BJ (cell line): ENCODE measurements around the gene SIVA1. TPM values are rescaled to one million over a fixed set of nuclear protein-coding genes. Genes with fewer than 3 reads are reported as not detected.

ENCODE experiments used
- CTCF ChIA-PET: fragments of 350-600 bp; formaldehyde crosslinking; extraction: SDS; loops from one replicate; lab custom pipeline; 2021; ENCODE audit warnings: antibody characterized with exemption, inconsistent platforms; lab: Yijun Ruan, JAX
- POLR2A ChIA-PET: fragments of 300-600 bp; sonication (Branson Sonifier 250); formaldehyde crosslinking; extraction: SDS; loops from one replicate; lab custom pipeline; 2021; ENCODE audit warnings: antibody characterized with exemption; lab: Charles Lee
- DNase-seq: peaks from one replicate; pipeline ENCODE4 v3.0.0-alpha.2; 2011; ENCODE audit warnings: low read depth
- H3K27me3 ChIP-seq: 2 replicates; pipeline ENCODE4 v1.6.0; 2011; ENCODE audit warnings: low read length; ENCODE audit not compliant: control insufficient read depth, insufficient read depth
- H3K36me3 ChIP-seq: 2 replicates; pipeline ENCODE4 v1.5.1; 2011; ENCODE audit warnings: low read length; ENCODE audit not compliant: control insufficient read depth, insufficient read depth
- H3K4me3 ChIP-seq: 2 replicates; pipeline ENCODE4 v1.5.1; 2011; ENCODE audit warnings: low read depth, mild to moderate bottlenecking, control low read depth, low read length
- CTCF ChIP-seq: IDR thresholded peaks from 2 replicates; pipeline ENCODE4 v1.5.1; 2011; ENCODE audit warnings: low read depth, mild to moderate bottlenecking, control low read depth, inconsistent platforms, low read length, moderate library complexity; ENCODE audit not compliant: insufficient read depth
- polyA plus RNA-seq: library from polyadenylated mRNA; depleted of rRNA; stranded (reverse); fragments of >200 nt; gene quantifications from 2 replicates; pipeline ENCODE4 v1.2.3, GENCODE V29; 2011

SIVA1 gene
- polyA plus RNA-seq, 1 experiment, result 116 TPM

- no peaks in the 10 kb centered on the region for H3K27me3 ChIP-seq
- POLR2A ChIA-PET, result no interaction called here
- no peak for TF ChIP-seq CTCF
- H3K4me3 ChIP-seq, result peak overlapping the region; percentile 36
- no peak for DNase-seq
- CTCF ChIA-PET, result no interaction called here
- H3K36me3 ChIP-seq, result peaks cover 15% of the 10 kb centered on the region
Measured at GRCh38 chr14:104795781-104796686, 43.1 kb downstream of the SIVA1 start.

GRCh38 chr14:104796687-104797081, 43.7 kb downstream of the SIVA1 start:
- ChIA-PET CTCF (interaction anchor here (1.4 kb wide), 1 partner anchor 28 kb away, joined by 9 read pairs; no protein-coding TSS in a partner anchor), POLR2A (no interaction called here)
- TF ChIP-seq CTCF, result no peak
- H3K36me3 ChIP-seq, result peaks cover 8% of the 10 kb centered on the region
- no peak overlapping the region for H3K4me3 ChIP-seq
- no peaks in the 10 kb centered on the region for H3K27me3 ChIP-seq
- no peak for DNase-seq

DNA sequence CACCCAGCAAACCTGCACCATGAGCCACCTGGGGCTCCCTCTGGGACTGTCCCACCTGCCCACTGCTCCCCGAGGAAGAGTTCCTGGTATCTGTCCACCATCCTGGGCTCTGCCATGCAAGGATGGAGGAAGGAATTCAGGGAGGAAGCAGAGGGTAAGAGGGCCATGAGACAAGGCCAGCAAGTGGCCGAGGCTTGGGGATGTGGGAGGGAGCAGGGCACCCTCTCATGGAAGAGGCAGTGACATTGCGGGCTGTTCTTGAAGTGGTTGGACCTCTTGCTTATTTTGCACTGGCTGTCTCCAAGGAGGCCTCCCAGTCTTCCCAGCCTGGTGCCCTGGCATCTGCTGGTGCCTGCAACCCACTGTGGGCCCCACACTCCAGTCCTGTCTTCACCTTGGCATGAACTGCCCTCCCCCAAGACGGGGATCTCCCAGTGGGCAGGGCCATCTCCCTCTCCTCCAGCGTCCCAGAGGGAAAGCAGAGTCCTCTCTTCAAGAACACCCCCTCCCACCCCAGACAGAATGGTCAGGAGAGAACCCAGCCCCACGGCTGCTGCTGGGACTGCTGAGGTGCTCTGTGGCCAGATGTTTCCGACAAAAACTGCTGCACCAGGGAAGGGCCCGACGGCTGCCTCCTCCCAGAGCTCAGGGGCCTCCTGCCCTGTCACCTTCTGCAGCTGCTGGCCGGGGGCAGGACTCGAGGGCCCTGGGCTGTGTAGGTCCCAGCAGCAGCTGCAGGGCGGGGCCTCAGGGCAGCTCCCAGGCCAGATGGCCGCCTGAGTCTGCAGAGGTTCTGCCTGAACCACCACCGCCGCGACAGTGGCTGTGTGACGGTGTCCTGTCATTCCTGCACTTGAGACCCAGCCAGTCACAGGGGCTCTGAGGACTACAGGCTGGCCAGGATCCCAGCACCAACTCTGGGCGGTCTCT, 44.4 kb downstream of the SIVA1 start:
- no peak for DNase-seq
- no peaks in the 10 kb centered on the region for H3K27me3 ChIP-seq
- H3K4me3 ChIP-seq, result no peak overlapping the region
- TF ChIP-seq CTCF, result no peak
- peaks cover 3% of the 10 kb centered on the region for H3K36me3 ChIP-seq
- ChIA-PET CTCF (interaction anchor here (1.4 kb wide), 1 partner anchor 29 kb away, joined by 9 read pairs; no protein-coding TSS in a partner anchor), POLR2A (no interaction called here)

GRCh38 chr14:104798300-104799243, 45.6 kb downstream of the SIVA1 start:
- POLR2A ChIA-PET, result no interaction called here
- Histone ChIP-seq H3K4me3 (no peak overlapping the region), H3K36me3 (peaks cover 1% of the 10 kb centered on the region; the same call in 1 of the 2 replicates), H3K27me3 (no peaks in the 10 kb centered on the region)
- CTCF ChIA-PET, result interaction anchor here (1.0 to 1.2 kb wide), 2 partner anchors 17 to 30 kb away, joined by 3 read pairs; no protein-coding TSS in a partner anchor
- no peak for TF ChIP-seq CTCF
- no peak for DNase-seq
